Natural killer cell (primary cell): ENCODE results near the gene WDR86. TPM values are rescaled to one million over a fixed set of nuclear protein-coding genes. Genes with fewer than 3 reads are reported as not detected.

Experiments used
- ATAC-seq, 3 donors: fragments of 150-1000 bp in 2 of 3; fragments of 200-7000 bp in 1 of 3; cut with Tn5 transposase; 1 replicate in 1 of 3; 2 replicates in 2 of 3; pipeline ENCODE4 v1.10.0; 2021; ENCODE audit warnings: mild to moderate bottlenecking in 2 of 3, moderate library complexity in 2 of 3
- DNase-seq, 2 donors: peaks; one replicate each; pipeline versions ENCODE4 v3.0.0 to v3.0.0-alpha.2; 2013 to 2021; ENCODE audit warnings: mixed read lengths in 1 of 2
- H3K27ac ChIP-seq: one replicate; pipeline ENCODE4 v1.5.1; 2013; ENCODE audit warnings: mild to moderate bottlenecking, low read length
- H3K27me3 ChIP-seq: one replicate; pipeline ENCODE4 v1.6.1; 2013; ENCODE audit warnings: low read length; ENCODE audit not compliant: control insufficient read depth, insufficient read depth
- H3K36me3 ChIP-seq: one replicate; pipeline ENCODE4 v1.6.1; 2013; ENCODE audit warnings: low read length; ENCODE audit not compliant: control insufficient read depth, insufficient read depth
- H3K4me1 ChIP-seq: one replicate; pipeline ENCODE4 v1.6.1; 2013; ENCODE audit warnings: low read length; ENCODE audit not compliant: control insufficient read depth, insufficient read depth
- H3K4me3 ChIP-seq: one replicate; pipeline ENCODE4 v1.5.1; 2013; ENCODE audit warnings: low read length
- H3K9me3 ChIP-seq: one replicate; pipeline ENCODE4 v1.6.1; 2013; ENCODE audit warnings: low read length; ENCODE audit not compliant: control insufficient read depth, insufficient read depth
- H3K27ac Mint-ChIP-seq, 2 donors: one replicate each; pipeline ENCODE4 v1.8.0; 2022; ENCODE audit warnings: mild to moderate bottlenecking in 2 of 2, mixed read lengths in 2 of 2, moderate library complexity in 1 of 2
- H3K27me3 Mint-ChIP-seq, 2 donors: one replicate each; pipeline ENCODE4 v1.8.0; 2022; ENCODE audit warnings: low read depth in 2 of 2, mixed read lengths in 2 of 2
- H3K36me3 Mint-ChIP-seq: one replicate; pipeline ENCODE4 v1.8.0; 2022; ENCODE audit warnings: mixed read lengths
- H3K4me1 Mint-ChIP-seq, 2 donors: one replicate each; pipeline ENCODE4 v1.8.0; 2022; ENCODE audit warnings: mixed read lengths in 2 of 2
- H3K4me3 Mint-ChIP-seq: one replicate; pipeline ENCODE4 v1.8.0; 2022; ENCODE audit warnings: mild to moderate bottlenecking, moderate library complexity, mixed read lengths
- H3K9me3 Mint-ChIP-seq, 2 donors: one replicate each; pipeline ENCODE4 v1.8.0; 2022; ENCODE audit warnings: mixed read lengths in 2 of 2
- WGBS: methylation state at CpG from one replicate; pipeline ENCODE4 v1.1.7; 2013; ENCODE audit warnings: missing lambda C conversion rate; ENCODE audit not compliant: insufficient coverage; 5-methylcytosine and 5-hydroxymethylcytosine counted together
- intact Hi-C: fragments of 100-400 bp; cut with micrococcal nuclease; formaldehyde crosslinking; loops from one replicate; pipeline ENCODE4 v1.14.2; 2022
- total RNA-seq, 4 donors: library from RNA; stranded (reverse); fragments of 120-200 nt in 1 of 4; gene quantifications; one replicate each; pipeline versions ENCODE4 v1.2.3 to v1.2.4, GENCODE V29; 2013 to 2022
- TF ChIP-seq, protein P1 (sequence below): fragments of 200-600 bp; IDR thresholded peaks from one replicate; pipeline ENCODE4 v1.8.0; 2022; ENCODE audit warnings: antibody characterized with exemption

The WDR86 gene
- total RNA-seq, 3 donors from 2014 or later (not counting 1 experiment from before 2014, with no cell fraction given) = 1.6 to 4.6 (median 2.1) TPM

DNA sequence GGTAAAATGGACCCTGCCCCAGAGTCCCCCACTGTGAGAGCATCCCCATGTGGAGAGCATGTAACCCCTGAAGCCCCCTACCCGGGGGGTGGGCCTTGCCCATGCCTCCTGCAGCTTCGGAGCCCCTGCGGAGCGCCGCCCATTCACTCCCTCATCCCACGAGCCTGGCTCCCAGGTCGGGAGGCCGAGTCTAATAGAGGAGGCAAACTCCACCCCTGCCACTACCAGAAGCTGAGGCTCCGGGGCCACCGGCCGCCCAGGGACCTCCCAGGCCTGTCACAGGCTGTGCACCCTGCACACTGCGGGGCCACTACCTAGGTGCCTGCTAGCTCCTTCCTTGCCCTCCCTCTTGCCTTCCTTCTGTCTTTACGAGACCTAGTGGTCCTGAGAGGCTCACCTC is 17.4 kb downstream of the WDR86 start:
- ATAC-seq = no peak
- no peaks in the 10 kb centered on the region for H3K36me3 ChIP-seq
- WGBS = 89% methylated on average over 13 of the region's 13 CpGs
- no peaks in the 10 kb centered on the region for H3K9me3 ChIP-seq
- H3K4me1 Mint-ChIP-seq = peaks cover 0 to 5% of the 10 kb centered on the region in 2 donors
- DNase-seq = no peak
- no peak overlapping the region for H3K27ac ChIP-seq
- no peak overlapping the region for H3K4me3 ChIP-seq
- H3K4me3 Mint-ChIP-seq = no peak overlapping the region
- H3K36me3 Mint-ChIP-seq = no peaks in the 10 kb centered on the region
- H3K9me3 Mint-ChIP-seq = no peaks in the 10 kb centered on the region
- peaks cover 3 to 5% of the 10 kb centered on the region in 2 donors for H3K27me3 Mint-ChIP-seq
- no peak overlapping the region for H3K27ac Mint-ChIP-seq
- H3K4me1 ChIP-seq = no peaks in the 10 kb centered on the region
- TF ChIP-seq, protein P1, sequence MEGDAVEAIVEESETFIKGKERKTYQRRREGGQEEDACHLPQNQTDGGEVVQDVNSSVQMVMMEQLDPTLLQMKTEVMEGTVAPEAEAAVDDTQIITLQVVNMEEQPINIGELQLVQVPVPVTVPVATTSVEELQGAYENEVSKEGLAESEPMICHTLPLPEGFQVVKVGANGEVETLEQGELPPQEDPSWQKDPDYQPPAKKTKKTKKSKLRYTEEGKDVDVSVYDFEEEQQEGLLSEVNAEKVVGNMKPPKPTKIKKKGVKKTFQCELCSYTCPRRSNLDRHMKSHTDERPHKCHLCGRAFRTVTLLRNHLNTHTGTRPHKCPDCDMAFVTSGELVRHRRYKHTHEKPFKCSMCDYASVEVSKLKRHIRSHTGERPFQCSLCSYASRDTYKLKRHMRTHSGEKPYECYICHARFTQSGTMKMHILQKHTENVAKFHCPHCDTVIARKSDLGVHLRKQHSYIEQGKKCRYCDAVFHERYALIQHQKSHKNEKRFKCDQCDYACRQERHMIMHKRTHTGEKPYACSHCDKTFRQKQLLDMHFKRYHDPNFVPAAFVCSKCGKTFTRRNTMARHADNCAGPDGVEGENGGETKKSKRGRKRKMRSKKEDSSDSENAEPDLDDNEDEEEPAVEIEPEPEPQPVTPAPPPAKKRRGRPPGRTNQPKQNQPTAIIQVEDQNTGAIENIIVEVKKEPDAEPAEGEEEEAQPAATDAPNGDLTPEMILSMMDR = no peak
- no peaks in the 10 kb centered on the region for H3K27me3 ChIP-seq
- intact Hi-C loops = no loop called here

DNA sequence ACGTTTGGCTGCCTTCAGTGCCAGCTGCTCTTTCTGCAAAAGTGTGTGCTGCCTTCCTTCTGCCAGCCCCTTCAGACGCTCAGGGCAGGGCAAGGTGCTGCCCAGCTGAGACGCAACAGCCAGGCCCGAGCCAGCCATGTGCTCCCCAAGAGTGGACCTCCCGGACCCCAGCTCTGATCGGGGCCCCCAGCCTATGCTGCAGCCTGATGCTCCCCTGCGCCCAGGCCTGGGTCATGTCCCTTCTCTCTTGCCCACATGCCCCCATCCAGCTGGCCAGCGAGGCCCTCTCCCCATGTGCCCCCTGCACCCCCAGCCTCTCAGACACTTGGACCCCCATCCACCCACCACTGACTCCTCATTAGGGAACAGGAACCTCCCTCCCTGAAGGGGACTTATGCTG is 17.8 kb downstream of the WDR86 start:
- Histone ChIP-seq H3K27ac (no peak overlapping the region), H3K27me3 (no peaks in the 10 kb centered on the region), H3K36me3 (no peaks in the 10 kb centered on the region), H3K9me3 (no peaks in the 10 kb centered on the region), H3K4me3 (no peak overlapping the region), H3K4me1 (no peaks in the 10 kb centered on the region)
- no peaks in the 10 kb centered on the region for H3K36me3 Mint-ChIP-seq
- WGBS = 86% methylated on average over 8 of the region's 8 CpGs
- no peak for ATAC-seq
- H3K4me1 Mint-ChIP-seq = peaks cover 0 to 5% of the 10 kb centered on the region in 2 donors
- no peak overlapping the region for H3K27ac Mint-ChIP-seq
- no peaks in the 10 kb centered on the region for H3K9me3 Mint-ChIP-seq
- intact Hi-C loops = no loop called here
- H3K4me3 Mint-ChIP-seq = no peak overlapping the region
- peaks cover 3 to 5% of the 10 kb centered on the region in 2 donors for H3K27me3 Mint-ChIP-seq
- TF ChIP-seq, protein P1 = no peak
- DNase-seq = no peak

DNA sequence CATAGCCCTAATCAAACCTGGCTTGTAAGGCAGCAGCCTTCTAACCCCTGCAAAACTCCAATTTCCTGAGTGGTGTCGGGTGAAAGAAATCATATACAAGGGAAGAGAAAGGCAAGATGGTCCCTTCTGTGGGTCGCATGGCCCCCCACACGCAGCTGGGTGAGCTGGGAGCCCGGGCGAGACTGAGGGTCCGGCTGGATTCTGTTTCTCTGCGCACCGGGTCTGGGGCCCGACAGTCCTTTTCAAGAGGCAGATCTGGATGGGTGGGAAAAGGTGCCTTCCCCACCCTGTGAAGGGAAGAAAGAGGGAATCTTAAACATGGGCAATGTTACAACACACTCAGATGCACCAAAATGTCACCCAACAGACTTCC is 18.5 kb downstream of the WDR86 start:
- TF ChIP-seq, protein P1 = no peak
- intact Hi-C loops = no loop called here
- Histone ChIP-seq H3K27ac (no peak overlapping the region), H3K36me3 (no peaks in the 10 kb centered on the region), H3K27me3 (no peaks in the 10 kb centered on the region), H3K4me1 (no peaks in the 10 kb centered on the region), H3K4me3 (no peak overlapping the region), H3K9me3 (no peaks in the 10 kb centered on the region)
- peaks cover 3 to 5% of the 10 kb centered on the region in 2 donors for H3K27me3 Mint-ChIP-seq
- ATAC-seq = no peak
- peaks cover 0 to 5% of the 10 kb centered on the region in 2 donors for H3K4me1 Mint-ChIP-seq
- no peak overlapping the region for H3K4me3 Mint-ChIP-seq
- no peaks in the 10 kb centered on the region for H3K36me3 Mint-ChIP-seq
- no peak for DNase-seq
- 90% methylated on average over 9 of the region's 9 CpGs for WGBS
- H3K27ac Mint-ChIP-seq = no peak overlapping the region
- no peaks in the 10 kb centered on the region for H3K9me3 Mint-ChIP-seq

DNA sequence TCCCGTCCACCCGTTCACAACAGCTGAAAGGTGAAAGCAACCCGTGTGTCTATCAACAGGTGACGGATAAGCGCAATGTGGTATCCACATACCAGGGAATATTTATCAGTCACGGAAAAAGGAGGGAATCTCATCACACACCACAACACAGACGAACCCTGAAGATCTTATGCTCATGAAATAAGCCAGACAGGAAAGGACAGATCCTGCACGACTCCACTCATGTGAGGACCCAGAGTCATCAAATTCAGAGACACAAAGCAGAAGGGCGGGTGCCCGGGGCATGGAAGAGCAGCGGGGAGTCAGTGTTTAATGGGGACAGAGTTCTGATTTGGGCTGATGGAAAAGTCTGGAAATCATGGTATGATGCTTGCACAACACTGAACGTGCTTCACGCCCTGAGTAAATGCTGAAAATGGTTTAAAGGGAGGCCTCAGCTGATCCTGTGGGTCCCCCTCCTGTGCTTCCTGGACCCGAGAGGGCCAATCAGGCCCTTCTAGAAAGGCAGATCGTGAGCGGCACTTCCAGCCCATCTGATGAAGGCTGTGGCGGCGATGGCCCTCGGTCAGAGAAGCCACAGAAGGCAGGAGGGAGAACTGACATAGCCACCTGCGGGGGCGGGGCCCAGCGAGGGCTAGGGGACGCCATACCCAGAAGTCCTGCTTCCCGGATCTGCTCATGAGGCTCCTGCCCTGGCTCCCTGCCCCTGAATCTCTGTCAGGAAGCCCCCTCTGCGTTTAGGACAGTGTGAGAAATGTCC is 19.1 kb downstream of the WDR86 start:
- Mint-ChIP-seq H3K36me3 (no peaks in the 10 kb centered on the region), H3K4me1 (peaks cover 0 to 5% of the 10 kb centered on the region in 2 donors), H3K4me3 (no peak overlapping the region), H3K27ac (no peak overlapping the region), H3K9me3 (no peaks in the 10 kb centered on the region), H3K27me3 (peaks cover 5 to 6% of the 10 kb centered on the region in 2 donors)
- TF ChIP-seq, protein P1 = no peak
- WGBS = 69% methylated on average over 25 of the region's 25 CpGs
- no peaks in the 10 kb centered on the region for H3K4me1 ChIP-seq
- H3K27me3 ChIP-seq = no peaks in the 10 kb centered on the region
- no peak overlapping the region for H3K4me3 ChIP-seq
- ATAC-seq (no peak), DNase-seq (no peak)
- no peaks in the 10 kb centered on the region for H3K9me3 ChIP-seq
- H3K27ac ChIP-seq = no peak overlapping the region
- H3K36me3 ChIP-seq = no peaks in the 10 kb centered on the region
- intact Hi-C loops = no loop called here
